GM23338 (cell line): ENCODE results near the gene THY1.

Source experiments
- CREB1 ChIP-seq: fragments of 250-450 bp; sonication (Bioruptor Pico); IDR thresholded peaks from 2 replicates; pipeline ENCODE4 v1.5.0; 2020; ENCODE audit warnings: low read depth, mild to moderate bottlenecking, moderate library complexity
- ETS1 ChIP-seq: IDR thresholded peaks from 2 replicates; pipeline ENCODE4 v1.6.1; 2016; ENCODE audit warnings: antibody characterized with exemption
- EZH2 ChIP-seq: fragments of 200-600 bp; sonication (generic); IDR thresholded peaks from one replicate; pipeline ENCODE4 v1.8.0; 2017; ENCODE audit warnings: antibody characterized with exemption, mild to moderate bottlenecking, low read depth; ENCODE audit not compliant: unreplicated experiment
- EZH2phosphoT487 ChIP-seq: fragments of 200-600 bp; sonication (generic); IDR thresholded peaks from one replicate; pipeline ENCODE4 v1.8.1; 2018; ENCODE audit warnings: antibody characterized with exemption; ENCODE audit not compliant: unreplicated experiment
- JUNB ChIP-seq: IDR thresholded peaks from one replicate; pipeline ENCODE4 v1.6.1; 2016; ENCODE audit warnings: antibody characterized with exemption; ENCODE audit not compliant: unreplicated experiment
- POLR2AphosphoS5 ChIP-seq: IDR thresholded peaks from 2 replicates; pipeline ENCODE4 v1.6.1; 2016; ENCODE audit warnings: antibody characterized with exemption, low read depth
- REST ChIP-seq: IDR thresholded peaks from one replicate; pipeline ENCODE4 v1.6.1; 2018; ENCODE audit warnings: antibody characterized with exemption; ENCODE audit not compliant: unreplicated experiment
- TF ChIP-seq, protein P1 (sequence below), 2 experiments: fragments of 200-600 bp in 1 of 2; sonication (generic) in 1 of 2; conservative IDR thresholded peaks; 2 replicates each; pipeline versions ENCODE4 v1.5.1 to v1.6.1; 2016 to 2017; ENCODE audit warnings: antibody characterized with exemption in 2 of 2, low read depth in 2 of 2, mild to moderate bottlenecking in 2 of 2, moderate library complexity in 1 of 2

DNA sequence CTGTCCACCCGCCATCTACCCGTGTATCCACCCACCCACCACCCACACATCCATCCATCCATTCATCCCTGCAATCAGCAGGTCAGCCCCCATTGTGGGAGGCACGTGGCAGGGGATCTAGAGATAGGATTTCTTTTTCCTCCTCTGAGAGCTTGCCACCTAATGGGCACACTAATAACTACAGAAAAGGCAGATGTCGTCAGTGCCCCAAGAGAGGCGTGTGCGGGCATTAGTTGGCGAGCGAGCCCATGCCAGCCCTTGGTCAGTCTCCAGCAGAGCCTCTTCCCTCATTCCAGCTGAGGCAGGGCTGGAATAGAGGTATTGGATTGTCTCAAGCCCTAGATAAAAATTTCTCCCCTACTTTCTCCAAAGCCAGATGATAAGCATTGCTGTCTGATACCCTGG is 51.2 kb downstream of the THY1 start:
- TF ChIP-seq, protein P1, sequence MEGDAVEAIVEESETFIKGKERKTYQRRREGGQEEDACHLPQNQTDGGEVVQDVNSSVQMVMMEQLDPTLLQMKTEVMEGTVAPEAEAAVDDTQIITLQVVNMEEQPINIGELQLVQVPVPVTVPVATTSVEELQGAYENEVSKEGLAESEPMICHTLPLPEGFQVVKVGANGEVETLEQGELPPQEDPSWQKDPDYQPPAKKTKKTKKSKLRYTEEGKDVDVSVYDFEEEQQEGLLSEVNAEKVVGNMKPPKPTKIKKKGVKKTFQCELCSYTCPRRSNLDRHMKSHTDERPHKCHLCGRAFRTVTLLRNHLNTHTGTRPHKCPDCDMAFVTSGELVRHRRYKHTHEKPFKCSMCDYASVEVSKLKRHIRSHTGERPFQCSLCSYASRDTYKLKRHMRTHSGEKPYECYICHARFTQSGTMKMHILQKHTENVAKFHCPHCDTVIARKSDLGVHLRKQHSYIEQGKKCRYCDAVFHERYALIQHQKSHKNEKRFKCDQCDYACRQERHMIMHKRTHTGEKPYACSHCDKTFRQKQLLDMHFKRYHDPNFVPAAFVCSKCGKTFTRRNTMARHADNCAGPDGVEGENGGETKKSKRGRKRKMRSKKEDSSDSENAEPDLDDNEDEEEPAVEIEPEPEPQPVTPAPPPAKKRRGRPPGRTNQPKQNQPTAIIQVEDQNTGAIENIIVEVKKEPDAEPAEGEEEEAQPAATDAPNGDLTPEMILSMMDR (conservative IDR thresholded peaks at IDR 0.05; ENCODE audit: low read depth in 2 of 2), result peak in 1 of 2 experiments; percentile 40; a peak in 2 of 4 replicates
- TF ChIP-seq REST, result no peak
- TF ChIP-seq JUNB, result no peak
- no peak for TF ChIP-seq EZH2
- no peak for TF ChIP-seq ETS1
- no peak for TF ChIP-seq EZH2phosphoT487
- no peak for TF ChIP-seq POLR2AphosphoS5
- TF ChIP-seq CREB1 (CRISPR knock-in tag), result no peak
